ENCODE measurements around the gene POU2F2.

GRCh38 chr19:42148266-42148665 lies 16.0 kb upstream of the POU2F2 start:
- TF ChIP-seq CTCF (IDR thresholded peaks at IDR 0.05) (no peak), POLR2A (IDR thresholded peaks at IDR 0.05) (no peak)

Data from uterus (tissue), 2 donors.